CD4-positive, alpha-beta T cell (primary cell): ENCODE data around the gene PRR15L. TPM values are rescaled to one million over a fixed set of nuclear protein-coding genes. Genes with fewer than 3 reads are reported as not detected.

Experiments
- ATAC-seq: fragments of 200-7000 bp; cut with Tn5 transposase; one replicate; pipeline ENCODE4 v1.10.0; 2022; ENCODE audit warnings: mild to moderate bottlenecking; ENCODE audit not compliant: poor library complexity
- CTCF ChIA-PET: fragments of 350-600 bp; sonication (Branson Sonifier 250); formaldehyde crosslinking; loops from one replicate; lab custom pipeline; 2021; ENCODE audit warnings: antibody characterized with exemption, inconsistent platforms; lab: Charles Lee
- POLR2A ChIA-PET: fragments of 350-600 bp; sonication (Branson Sonifier 250); formaldehyde crosslinking; loops from one replicate; lab custom pipeline; 2021; ENCODE audit warnings: antibody characterized with exemption, inconsistent platforms; lab: Charles Lee
- DNase-seq, 14 experiments: peaks; one replicate each; pipeline ENCODE4 v3.0.0-alpha.2; 2013 to 2020; ENCODE audit warnings: mixed read lengths in 2 of 14
- H3K27ac ChIP-seq, 2 donors: one replicate each; pipeline versions ENCODE4 v1.5.1 to v1.7.0; 2013; ENCODE audit warnings: low read length in 2 of 2, low read depth in 1 of 2, mild to moderate bottlenecking in 1 of 2
- H3K27me3 ChIP-seq, 2 experiments: 1 replicate in 1 of 2; 2 replicates in 1 of 2; pipeline versions ENCODE4 v1.6.1 to v1.7.0; 2013; ENCODE audit warnings: low read length in 2 of 2, control low read depth in 1 of 2, mild to moderate bottlenecking in 1 of 2, moderate library complexity in 1 of 2; ENCODE audit not compliant: insufficient read depth in 2 of 2, control insufficient read depth in 1 of 2
- H3K36me3 ChIP-seq: one replicate; pipeline ENCODE4 v1.6.1; 2013; ENCODE audit warnings: low read length, control low read depth; ENCODE audit not compliant: insufficient read depth
- H3K4me1 ChIP-seq: one replicate; pipeline ENCODE4 v1.6.1; 2013; ENCODE audit warnings: low read length, control low read depth; ENCODE audit not compliant: insufficient read depth
- H3K4me3 ChIP-seq: one replicate; pipeline ENCODE4 v1.5.1; 2013; ENCODE audit warnings: mild to moderate bottlenecking, low read length, moderate library complexity
- H3K9me3 ChIP-seq, 2 experiments: 1 replicate in 1 of 2; 2 replicates in 1 of 2; pipeline versions ENCODE4 v1.6.1 to v1.7.0; 2013; ENCODE audit warnings: low read length in 2 of 2, mild to moderate bottlenecking in 2 of 2, control low read depth in 1 of 2, moderate library complexity in 1 of 2; ENCODE audit not compliant: control insufficient read depth in 1 of 2, insufficient read depth in 1 of 2
- H3K27ac Mint-ChIP-seq: one replicate; pipeline ENCODE4 v1.8.0; 2020; ENCODE audit warnings: mixed read lengths
- H3K27me3 Mint-ChIP-seq: one replicate; pipeline ENCODE4 v1.8.0; 2021; ENCODE audit warnings: mixed read lengths
- H3K36me3 Mint-ChIP-seq: one replicate; pipeline ENCODE4 v1.8.0; 2021; ENCODE audit warnings: low read depth, mixed read lengths
- H3K4me1 Mint-ChIP-seq: one replicate; pipeline ENCODE4 v1.8.0; 2021; ENCODE audit warnings: low read depth, mixed read lengths
- H3K4me3 Mint-ChIP-seq: one replicate; pipeline ENCODE4 v1.8.0; 2020; ENCODE audit warnings: mild to moderate bottlenecking, mixed read lengths
- H3K9me3 Mint-ChIP-seq: one replicate; pipeline ENCODE4 v1.8.0; 2020; ENCODE audit warnings: mixed read lengths
- CTCF ChIP-seq: fragments of 200-600 bp; IDR thresholded peaks from one replicate; pipeline ENCODE4 v1.8.0; 2022; ENCODE audit warnings: antibody characterized with exemption, mild to moderate bottlenecking
- intact Hi-C, 2 experiments: fragments of 100-400 bp; cut with DNase I in 1 of 2; cut with micrococcal nuclease in 1 of 2; formaldehyde crosslinking; loops; one replicate each; pipeline versions ENCODE4 v1.15.1 to v1.9.0; 2023 to 2025; cut with DNase I, micrococcal nuclease
- total RNA-seq, 174 experiments: library from RNA in 2 of 174; stranded (reverse) in 2 of 174; gene quantifications; one replicate each; pipeline ENCODE4 v1.2.3 and lab custom pipeline; 2021 to 2026

The PRR15L gene
- total RNA-seq, 2 experiments from 2014 or later, result not detected

GRCh38 chr17:47994724-47995123 is 37.0 kb upstream of the PRR15L start:
- no peaks in the 10 kb centered on the region for H3K9me3 Mint-ChIP-seq
- no peak overlapping the region for H3K27ac Mint-ChIP-seq
- no peaks in the 10 kb centered on the region for H3K36me3 ChIP-seq
- H3K4me1 ChIP-seq, result no peaks in the 10 kb centered on the region
- no peak overlapping the region for H3K4me3 Mint-ChIP-seq
- H3K36me3 Mint-ChIP-seq, result no peaks in the 10 kb centered on the region
- H3K27ac ChIP-seq, result no peak overlapping the region
- ATAC-seq (no peak), DNase-seq (no peak)
- H3K4me1 Mint-ChIP-seq, result no peaks in the 10 kb centered on the region
- no peak for TF ChIP-seq CTCF
- no peaks in the 10 kb centered on the region for H3K27me3 ChIP-seq
- no peaks in the 10 kb centered on the region for H3K9me3 ChIP-seq
- ChIA-PET POLR2A (no interaction called here), CTCF (no interaction called here)
- H3K27me3 Mint-ChIP-seq, result peaks cover 7% of the 10 kb centered on the region
- H3K4me3 ChIP-seq, result no peak overlapping the region
- intact Hi-C loops, result no loop called here

- no peak for TF ChIP-seq CTCF
- H3K4me3 ChIP-seq, result no peak overlapping the region
- ATAC-seq (no peak), DNase-seq (no peak)
- H3K27me3 ChIP-seq, result no peaks in the 10 kb centered on the region
- no peaks in the 10 kb centered on the region for H3K4me1 ChIP-seq
- H3K4me1 Mint-ChIP-seq, result no peaks in the 10 kb centered on the region
- H3K4me3 Mint-ChIP-seq, result no peak overlapping the region
- H3K36me3 ChIP-seq, result no peaks in the 10 kb centered on the region
- CTCF ChIA-PET, result no interaction called here
- intact Hi-C loops, result no loop called here
- no peaks in the 10 kb centered on the region for H3K9me3 ChIP-seq
- POLR2A ChIA-PET, result no interaction called here
- H3K36me3 Mint-ChIP-seq, result no peaks in the 10 kb centered on the region
- H3K27ac Mint-ChIP-seq, result no peak overlapping the region
- no peak overlapping the region for H3K27ac ChIP-seq
- H3K9me3 Mint-ChIP-seq, result no peaks in the 10 kb centered on the region
- H3K27me3 Mint-ChIP-seq, result peaks cover 6% of the 10 kb centered on the region
Observed at GRCh38 chr17:47993964-47994363, 36.3 kb upstream of the PRR15L start.

GRCh38 chr17:47993031-47993564 is 35.4 kb upstream of the PRR15L start:
- no peaks in the 10 kb centered on the region for H3K36me3 Mint-ChIP-seq
- no peak overlapping the region for H3K27ac Mint-ChIP-seq
- ChIA-PET CTCF (no interaction called here), POLR2A (no interaction called here)
- no peaks in the 10 kb centered on the region for H3K9me3 Mint-ChIP-seq
- H3K27ac ChIP-seq, result no peak overlapping the region
- H3K9me3 ChIP-seq, result no peaks in the 10 kb centered on the region
- no peaks in the 10 kb centered on the region for H3K36me3 ChIP-seq
- H3K4me1 ChIP-seq, result no peaks in the 10 kb centered on the region
- no peaks in the 10 kb centered on the region for H3K27me3 ChIP-seq
- no peak overlapping the region for H3K4me3 ChIP-seq
- peaks cover 6% of the 10 kb centered on the region for H3K27me3 Mint-ChIP-seq
- TF ChIP-seq CTCF, result no peak
- DNase-seq (no peak), ATAC-seq (no peak)
- intact Hi-C loops, result no loop called here
- H3K4me1 Mint-ChIP-seq, result no peaks in the 10 kb centered on the region
- H3K4me3 Mint-ChIP-seq, result no peak overlapping the region
